Measurements from ENCODE around the gene AGMAT.

DNA sequence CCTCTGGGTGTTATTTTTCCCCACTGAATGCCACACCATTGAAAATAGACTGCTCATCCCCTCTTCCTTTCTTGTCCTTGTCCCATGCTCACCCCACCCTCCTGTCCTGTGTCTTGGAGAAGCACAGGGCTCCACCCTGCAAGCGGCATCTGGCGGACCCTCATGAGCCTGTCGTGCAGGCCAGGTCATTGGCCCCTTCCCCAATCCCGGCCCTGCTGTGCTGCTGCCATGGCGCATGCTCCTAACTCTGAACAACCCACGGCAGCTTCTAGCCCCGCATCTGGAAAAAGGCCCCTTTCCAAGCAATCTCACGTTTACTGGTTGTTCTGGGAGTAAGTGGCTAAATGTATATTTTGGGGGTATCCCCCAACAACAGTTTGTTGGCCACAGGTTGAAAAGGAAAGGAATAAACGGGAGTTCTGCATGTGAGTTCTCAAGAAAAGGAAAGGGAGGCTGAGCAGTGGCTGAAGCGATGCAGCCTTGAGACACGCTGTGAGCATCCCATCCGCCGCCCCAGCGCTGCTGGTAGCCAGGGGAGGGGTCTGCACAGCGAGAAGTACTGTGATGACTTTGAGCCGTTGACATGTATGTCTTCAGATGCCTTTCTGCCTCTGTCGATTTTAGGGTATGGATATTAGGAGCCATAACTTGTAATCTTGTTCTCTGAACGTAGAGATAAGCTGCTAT lies 16.3 kb downstream of the AGMAT start:
- TF ChIP-seq CTCF (IDR thresholded peaks at IDR 0.05 in 8 of 11, conservative IDR thresholded peaks at IDR 0.05 in 3 of 11) (no peak), POLR2A (IDR thresholded peaks at IDR 0.05) (no peak), POLR2AphosphoS5 (IDR thresholded peaks at IDR 0.05) (no peak)

Data from spleen (tissue), 7 donors.